ENCODE measurements around the gene COX6A1. TPM values are rescaled to one million over a fixed set of nuclear protein-coding genes. Genes with fewer than 3 reads are reported as not detected.
"Not testable (repeated sequence)": the region's sequence is repeated elsewhere in the genome, so short reads cannot be mapped to it uniquely, and the experiment has no call there.

The COX6A1 gene
- total RNA-seq, 4 donors from 2014 or later: 175 to 1,520 (median 1,006) TPM

- peak within 1 kb of the TSS; percentile 87 to 91 (median 90) for H3K27ac ChIP-seq
- no peaks in the 10 kb centered on the region for H3K27me3 ChIP-seq
- peak; percentile 68 to 73 for TF ChIP-seq POLR2A (IDR thresholded peaks at IDR 0.05)
- TF ChIP-seq CTCF (IDR thresholded peaks at IDR 0.05): peak in 1 of 6 experiments; percentile 23
- peaks cover 0 to 20% (median 10%) of the 10 kb centered on the region in 4 donors for H3K4me1 ChIP-seq
- peak within 1 kb of the TSS; percentile 64 to 92 (median 89) for H3K4me3 ChIP-seq
- no peaks in the 10 kb centered on the region for H3K9me3 ChIP-seq
- H3K36me3 ChIP-seq: peaks cover 0 to 45% (median 0%) of the 10 kb centered on the region in 3 donors
- DNase-seq: peak; percentile 79 to 93 (median 91)
Measured at GRCh38 chr12:120445911-120446843, 8.3 kb downstream of the COX6A1 start, which contains the start of the genes GATC and TRIAP1. TSS of gene GATC (plus strand) at chr12:120446444. CDS start at chr12:120446481, 37 bp downstream. TSS of gene TRIAP1 (minus strand) at chr12:120446384. CDS start at chr12:120446372, 12 bp downstream.

- peaks cover 0 to 20% (median 10%) of the 10 kb centered on the region in 4 donors for H3K4me1 ChIP-seq
- H3K36me3 ChIP-seq: peaks cover 0 to 40% (median 0%) of the 10 kb centered on the region in 3 donors
- peak in 1 of 3 donors; percentile 18 for DNase-seq
Measured at GRCh38 chr12:120446844-120447178, 8.9 kb downstream of the COX6A1 start.

GRCh38 chr12:120447992-120448391 lies 10.1 kb downstream of the COX6A1 start:
- Histone ChIP-seq H3K4me1 (peaks cover 0 to 20% (median 10%) of the 10 kb centered on the region in 4 donors), H3K9me3 (no peaks in the 10 kb centered on the region), H3K27me3 (no peaks in the 10 kb centered on the region), H3K36me3 (peaks cover 0 to 30% (median 0%) of the 10 kb centered on the region in 3 donors), H3K27ac (no peak overlapping the region), H3K4me3 (no peak overlapping the region)
- TF ChIP-seq CTCF (IDR thresholded peaks at IDR 0.05) (no peak), POLR2A (IDR thresholded peaks at IDR 0.05) (no peak)
- DNase-seq: no peak

More at GRCh38 chr12:120446844-120447178, 8.9 kb downstream of the COX6A1 start:
- not testable (repeated sequence) for H3K27me3 ChIP-seq, H3K9me3 ChIP-seq
- Histone ChIP-seq H3K4me3 (peak overlapping the region; percentile 64 to 92 (median 89)), H3K27ac (peak overlapping the region; percentile 87 to 91 (median 90))

GRCh38 chr12:120452524-120452923 lies 14.6 kb downstream of the COX6A1 start:
- H3K27me3 ChIP-seq, H3K4me3 ChIP-seq, DNase-seq, H3K27ac ChIP-seq, H3K4me1 ChIP-seq, H3K9me3 ChIP-seq: not testable (repeated sequence)
- peaks cover 0 to 38% (median 0%) of the 10 kb centered on the region in 3 donors for H3K36me3 ChIP-seq

DNA sequence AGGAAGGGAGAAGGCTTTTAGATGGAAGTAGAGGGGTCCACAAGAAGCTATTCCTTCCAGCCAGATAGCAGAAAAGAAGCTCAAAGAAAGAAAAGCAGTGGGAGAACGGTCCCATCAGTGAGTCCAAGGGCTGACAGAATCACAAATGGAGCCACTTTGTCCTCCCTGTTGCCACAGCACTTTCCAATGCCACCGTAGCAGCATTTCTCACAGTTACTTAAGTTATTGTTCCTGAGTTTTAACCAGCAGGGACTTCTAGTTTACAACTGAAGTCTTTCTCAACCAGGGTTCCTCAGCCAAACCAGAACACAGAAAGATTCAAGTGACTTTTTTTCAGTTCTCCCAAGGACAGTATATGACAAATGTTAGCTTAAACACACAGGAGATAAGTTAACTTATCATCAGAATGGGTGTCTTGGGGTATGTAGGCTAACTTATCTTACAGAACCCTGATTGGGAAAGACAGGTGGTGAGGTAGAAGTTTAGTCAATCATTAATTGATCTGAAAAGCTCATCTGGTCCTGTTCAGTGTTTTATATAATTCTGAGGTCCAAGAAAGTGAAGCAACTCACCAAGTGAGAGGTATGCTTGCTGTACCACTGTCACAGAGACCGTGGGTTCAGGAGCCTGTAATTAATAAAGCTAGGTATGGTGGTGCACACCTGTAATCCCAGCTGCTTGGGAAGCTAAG lies 15.3 kb downstream of the COX6A1 start:
- Histone ChIP-seq H3K4me1 (no peaks in the 10 kb centered on the region), H3K36me3 (peaks cover 0 to 44% (median 0%) of the 10 kb centered on the region in 3 donors), H3K27ac (no peak overlapping the region), H3K9me3 (no peaks in the 10 kb centered on the region), H3K27me3 (no peaks in the 10 kb centered on the region), H3K4me3 (no peak overlapping the region)
- TF ChIP-seq POLR2A (IDR thresholded peaks at IDR 0.05) (no peak), CTCF (IDR thresholded peaks at IDR 0.05) (no peak)
- DNase-seq: no peak

DNA sequence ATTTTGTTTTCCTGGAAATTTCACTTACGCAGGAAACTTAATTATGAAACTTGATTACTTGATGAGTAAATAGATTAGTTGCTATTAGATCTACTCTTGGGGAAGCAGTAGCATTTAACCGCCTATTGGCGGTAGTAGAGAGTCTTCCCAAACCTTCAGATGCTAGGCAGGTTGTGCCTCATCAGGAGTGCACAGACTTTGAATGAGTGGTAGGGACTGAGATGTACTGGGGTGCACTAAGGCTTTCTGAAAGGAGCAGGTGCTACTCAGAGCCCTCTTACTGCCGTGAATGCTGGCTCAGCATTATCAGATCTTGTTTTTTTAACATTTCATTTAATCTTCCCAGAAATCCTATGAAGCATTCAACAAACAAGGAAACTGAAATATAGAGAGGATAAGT lies 16.1 kb downstream of the COX6A1 start:
- TF ChIP-seq CTCF (IDR thresholded peaks at IDR 0.05) (peak; percentile 33 to 65 (median 56)), POLR2A (IDR thresholded peaks at IDR 0.05) (no peak)
- peaks cover 0 to 52% (median 0%) of the 10 kb centered on the region in 3 donors for H3K36me3 ChIP-seq
- no peaks in the 10 kb centered on the region for H3K4me1 ChIP-seq
- DNase-seq: no peak
- no peak overlapping the region for H3K4me3 ChIP-seq
- no peak overlapping the region for H3K27ac ChIP-seq
- H3K9me3 ChIP-seq: no peaks in the 10 kb centered on the region
- H3K27me3 ChIP-seq: no peaks in the 10 kb centered on the region

Data from Peyer's patch (tissue), 4 donors.